Caco-2 (cell line): ENCODE results near the gene TTLL11. TPM values are rescaled to one million over a fixed set of nuclear protein-coding genes. Genes with fewer than 3 reads are reported as not detected.
A peak's percentile ranks its signal among the peaks of the same experiment; 100 is the strongest.

Experiments
- BruUV-seq: library from RNA; stranded (reverse); fragments of 400-500 nt; replicated peaks from 2 replicates; lab custom pipeline; 2021; lab: Mats Ljungman, UMichigan
- CTCF ChIA-PET: fragments of 300-600 bp; sonication (Branson Sonifier 250); formaldehyde crosslinking; loops from one replicate; lab custom pipeline; 2022; ENCODE audit warnings: antibody characterized with exemption; lab: Charles Lee
- POLR2A ChIA-PET: fragments of 300-600 bp; sonication (Branson Sonifier 250); formaldehyde crosslinking; loops from one replicate; lab custom pipeline; 2022; ENCODE audit warnings: antibody characterized with exemption; lab: Charles Lee
- DNase-seq, 2 experiments: peaks; one replicate each; pipeline versions ENCODE4 v3.0.0 to v3.0.0-alpha.2; 2020 to 2022
- H3K27me3 ChIP-seq: replicated peaks from 2 replicates; pipeline ENCODE4 v1.6.0; 2011; ENCODE audit warnings: low read length; ENCODE audit not compliant: control insufficient read depth, insufficient read depth
- H3K36me3 ChIP-seq: 2 replicates; pipeline ENCODE4 v1.5.1; 2011; ENCODE audit warnings: low read length; ENCODE audit not compliant: control insufficient read depth, insufficient read depth
- H3K4me1 ChIP-seq: fragments of 250-450 bp; sonication (Bioruptor Pico); 2 replicates; pipeline ENCODE4 v1.5.1; 2020; ENCODE audit warnings: mild to moderate bottlenecking
- H3K4me3 ChIP-seq: 2 replicates; pipeline ENCODE4 v1.5.1; 2011; ENCODE audit warnings: low read depth, mild to moderate bottlenecking, control low read depth, low read length
- H3K9me3 ChIP-seq: fragments of 250-450 bp; sonication (Bioruptor Pico); 2 replicates; pipeline ENCODE4 v1.5.1; 2020; ENCODE audit warnings: mild to moderate bottlenecking, moderate library complexity
- H3K27ac Mint-ChIP-seq: one replicate; pipeline ENCODE4 v1.8.0; 2022; ENCODE audit warnings: mixed read lengths; ENCODE audit not compliant: unreplicated experiment
- H3K27me3 Mint-ChIP-seq: one replicate; pipeline ENCODE4 v1.8.0; 2022; ENCODE audit warnings: mixed read lengths; ENCODE audit not compliant: insufficient read depth, unreplicated experiment
- H3K36me3 Mint-ChIP-seq: one replicate; pipeline ENCODE4 v1.8.0; 2022; ENCODE audit warnings: mild to moderate bottlenecking, mixed read lengths; ENCODE audit not compliant: insufficient read depth, unreplicated experiment
- H3K4me1 Mint-ChIP-seq: one replicate; pipeline ENCODE4 v1.8.0; 2022; ENCODE audit warnings: low read depth, mixed read lengths; ENCODE audit not compliant: unreplicated experiment
- H3K4me3 Mint-ChIP-seq: one replicate; pipeline ENCODE4 v1.8.0; 2022; ENCODE audit warnings: mild to moderate bottlenecking, moderate library complexity, mixed read lengths; ENCODE audit not compliant: unreplicated experiment
- H3K9me3 Mint-ChIP-seq: one replicate; pipeline ENCODE4 v1.8.0; 2022; ENCODE audit warnings: mixed read lengths; ENCODE audit not compliant: unreplicated experiment
- intact Hi-C: fragments of 100-400 bp; cut with micrococcal nuclease; formaldehyde crosslinking; loops from one replicate; pipeline ENCODE4 v1.10.0; 2022; ENCODE audit not compliant: unreplicated experiment
- total RNA-seq: library from RNA; stranded (reverse); gene quantifications from 2 replicates; pipeline ENCODE4 v1.2.3, GENCODE V29; 2022
- TF ChIP-seq, protein P1 (sequence below), 2 experiments: fragments of 200-600 bp in 1 of 2; IDR thresholded peaks; 1 replicate in 1 of 2; 2 replicates in 1 of 2; pipeline versions ENCODE4 v1.5.1 to v1.8.0; 2011 to 2022; ENCODE audit warnings: antibody characterized with exemption in 1 of 2, control low read depth in 1 of 2, inconsistent platforms in 1 of 2, low read depth in 1 of 2, low read length in 1 of 2, mild to moderate bottlenecking in 1 of 2, moderate library complexity in 1 of 2; ENCODE audit not compliant: insufficient read depth in 1 of 2, severe bottlenecking in 1 of 2, unreplicated experiment in 1 of 2

TTLL11 gene
- total RNA-seq, 1 experiment from 2014 or later = 4.4 TPM

- TF ChIP-seq, protein P1, sequence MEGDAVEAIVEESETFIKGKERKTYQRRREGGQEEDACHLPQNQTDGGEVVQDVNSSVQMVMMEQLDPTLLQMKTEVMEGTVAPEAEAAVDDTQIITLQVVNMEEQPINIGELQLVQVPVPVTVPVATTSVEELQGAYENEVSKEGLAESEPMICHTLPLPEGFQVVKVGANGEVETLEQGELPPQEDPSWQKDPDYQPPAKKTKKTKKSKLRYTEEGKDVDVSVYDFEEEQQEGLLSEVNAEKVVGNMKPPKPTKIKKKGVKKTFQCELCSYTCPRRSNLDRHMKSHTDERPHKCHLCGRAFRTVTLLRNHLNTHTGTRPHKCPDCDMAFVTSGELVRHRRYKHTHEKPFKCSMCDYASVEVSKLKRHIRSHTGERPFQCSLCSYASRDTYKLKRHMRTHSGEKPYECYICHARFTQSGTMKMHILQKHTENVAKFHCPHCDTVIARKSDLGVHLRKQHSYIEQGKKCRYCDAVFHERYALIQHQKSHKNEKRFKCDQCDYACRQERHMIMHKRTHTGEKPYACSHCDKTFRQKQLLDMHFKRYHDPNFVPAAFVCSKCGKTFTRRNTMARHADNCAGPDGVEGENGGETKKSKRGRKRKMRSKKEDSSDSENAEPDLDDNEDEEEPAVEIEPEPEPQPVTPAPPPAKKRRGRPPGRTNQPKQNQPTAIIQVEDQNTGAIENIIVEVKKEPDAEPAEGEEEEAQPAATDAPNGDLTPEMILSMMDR (IDR thresholded peaks at IDR 0.05; ENCODE audit: insufficient read depth in 1 of 2, low read depth in 1 of 2, low read length in 1 of 2, severe bottlenecking in 1 of 2, unreplicated experiment in 1 of 2) = no peak
- DNase-seq = no peak
- Mint-ChIP-seq H3K27me3 (no peaks in the 10 kb centered on the region), H3K27ac (no peak overlapping the region), H3K4me1 (no peaks in the 10 kb centered on the region), H3K9me3 (no peaks in the 10 kb centered on the region), H3K36me3 (no peaks in the 10 kb centered on the region), H3K4me3 (no peak overlapping the region)
- no peaks in the 10 kb centered on the region for H3K36me3 ChIP-seq
- BruUV-seq = no TSS peak
- CTCF ChIA-PET = no interaction called here
- POLR2A ChIA-PET = no interaction called here
- H3K4me1 ChIP-seq = no peaks in the 10 kb centered on the region
- H3K27me3 ChIP-seq = no peaks in the 10 kb centered on the region
- H3K9me3 ChIP-seq = no peaks in the 10 kb centered on the region
- H3K4me3 ChIP-seq = no peak overlapping the region
- intact Hi-C loops = no loop called here
Measured at GRCh38 chr9:121996783-121997182, 96.3 kb downstream of the TTLL11 start.

GRCh38 chr9:121995997-121996396 is 97.1 kb downstream of the TTLL11 start:
- ChIA-PET POLR2A (no interaction called here), CTCF (no interaction called here)
- Histone ChIP-seq H3K27me3 (no peaks in the 10 kb centered on the region), H3K9me3 (no peaks in the 10 kb centered on the region), H3K4me1 (no peaks in the 10 kb centered on the region), H3K4me3 (no peak overlapping the region), H3K36me3 (no peaks in the 10 kb centered on the region)
- Mint-ChIP-seq H3K4me1 (no peaks in the 10 kb centered on the region), H3K9me3 (no peaks in the 10 kb centered on the region), H3K27ac (no peak overlapping the region), H3K4me3 (no peak overlapping the region), H3K36me3 (no peaks in the 10 kb centered on the region), H3K27me3 (no peaks in the 10 kb centered on the region)
- no TSS peak for BruUV-seq
- TF ChIP-seq, protein P1 (IDR thresholded peaks at IDR 0.05; ENCODE audit: insufficient read depth in 1 of 2, low read depth in 1 of 2, low read length in 1 of 2, severe bottlenecking in 1 of 2, unreplicated experiment in 1 of 2) = no peak
- intact Hi-C loops = no loop called here
- no peak for DNase-seq

DNA sequence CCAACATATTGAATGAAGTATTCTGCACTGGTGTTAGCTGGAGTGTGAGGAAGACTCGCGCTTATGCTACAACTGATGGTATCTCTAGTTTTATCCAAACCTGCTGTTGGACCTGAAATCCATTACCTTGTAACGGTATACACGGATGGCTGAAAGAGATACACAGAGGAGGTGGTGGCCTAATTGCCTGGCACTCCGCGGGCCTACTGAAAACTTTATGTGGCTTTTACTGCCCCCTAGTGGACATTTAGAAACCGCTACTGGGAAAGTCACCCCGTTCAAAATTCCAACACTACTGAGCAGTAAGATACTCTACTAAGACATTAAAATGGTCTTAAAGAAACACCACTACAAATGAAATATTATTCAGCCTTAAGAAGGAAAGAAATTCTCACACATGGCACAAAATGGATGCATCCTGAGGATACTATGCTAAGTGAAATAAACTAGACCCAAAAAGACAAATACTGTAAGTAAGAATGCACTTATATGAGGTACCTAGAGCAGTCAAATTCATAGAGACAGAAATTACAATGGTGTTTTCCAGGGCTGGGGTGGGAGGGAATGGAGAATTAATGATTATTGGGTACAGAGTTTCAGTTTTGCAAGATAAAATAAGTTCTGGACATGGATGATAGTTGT is 100.4 kb downstream of the TTLL11 start:
- no TSS peak for BruUV-seq
- Mint-ChIP-seq H3K27ac (no peak overlapping the region), H3K27me3 (no peaks in the 10 kb centered on the region), H3K4me1 (no peaks in the 10 kb centered on the region), H3K4me3 (no peak overlapping the region), H3K9me3 (no peaks in the 10 kb centered on the region), H3K36me3 (no peaks in the 10 kb centered on the region)
- H3K9me3 ChIP-seq = no peaks in the 10 kb centered on the region
- no peaks in the 10 kb centered on the region for H3K36me3 ChIP-seq
- ChIA-PET CTCF (no interaction called here), POLR2A (no interaction called here)
- no peaks in the 10 kb centered on the region for H3K27me3 ChIP-seq
- intact Hi-C loops = loop anchor here (1.0 to 5.0 kb wide), 7 partner anchors 55 to 446 kb away; no protein-coding TSS in a partner anchor
- TF ChIP-seq, protein P1 (IDR thresholded peaks at IDR 0.05; ENCODE audit: insufficient read depth in 1 of 2, low read depth in 1 of 2, low read length in 1 of 2, severe bottlenecking in 1 of 2, unreplicated experiment in 1 of 2) = peak; percentile 75
- H3K4me1 ChIP-seq = no peaks in the 10 kb centered on the region
- DNase-seq = peak; percentile 43 to 55
- no peak overlapping the region for H3K4me3 ChIP-seq
